ENCODE data around the gene TBC1D8. TPM values are rescaled to one million over a fixed set of nuclear protein-coding genes. Genes with fewer than 3 reads are reported as not detected.
A peak's percentile ranks its signal among the peaks of the same experiment; 100 is the strongest.
"Not testable (repeated sequence)": the region's sequence is repeated elsewhere in the genome, so short reads cannot be mapped to it uniquely, and the experiment has no call there.

The TBC1D8 gene
- total and polyA plus RNA-seq, 2 donors (not counting 1 experiment from before 2014, with no cell fraction given) = 1.7 to 15.7 TPM

DNA sequence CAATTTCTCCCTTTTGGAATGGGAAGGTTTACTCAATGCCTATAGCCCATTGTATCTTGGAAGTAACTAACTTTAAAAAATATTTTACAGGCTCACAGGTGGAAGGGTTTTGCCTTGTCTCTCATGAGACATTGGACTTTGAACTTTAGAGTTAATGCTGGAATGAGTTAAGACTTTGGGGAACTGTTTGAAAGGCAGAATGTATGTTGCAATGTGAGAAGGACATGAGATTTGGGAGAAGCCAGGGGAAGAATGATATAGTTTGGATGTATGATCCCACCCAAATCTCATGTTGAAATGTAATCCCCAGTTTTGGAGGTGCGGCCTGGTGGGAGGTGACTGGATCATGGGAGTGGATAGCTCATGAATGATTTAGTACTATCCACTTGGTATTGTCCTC is 17.5 kb upstream of the TBC1D8 start:
- no peak for DNase-seq
- no peaks in the 10 kb centered on the region for H3K36me3 ChIP-seq (replicated peaks in 1 of 2; ENCODE audit: control extremely low read depth in 1 of 2, control insufficient read depth in 1 of 2, extremely low read depth in 1 of 2, insufficient read depth in 2 of 2, low read length in 1 of 2)
- Mint-ChIP-seq H3K27ac (no peak overlapping the region), H3K4me1 (peaks cover 10% of the 10 kb centered on the region), H3K9me3 (ENCODE audit: insufficient read depth) (peaks cover 18% of the 10 kb centered on the region), H3K27me3 (no peaks in the 10 kb centered on the region), H3K4me3 (no peak overlapping the region)
- H2AFZ ChIP-seq (ENCODE audit: insufficient read depth, low read depth, low read length, poor library complexity, severe bottlenecking) = no peak overlapping the region
- H3K27me3 ChIP-seq (replicated peaks in 1 of 4; ENCODE audit: control extremely low read depth in 1 of 4, control insufficient read depth in 3 of 4, insufficient read depth in 4 of 4, low read length in 3 of 4) = no peaks in the 10 kb centered on the region
- no peaks in the 10 kb centered on the region for H4K20me1 ChIP-seq (ENCODE audit: control insufficient read depth, insufficient read depth, low read length, poor library complexity, severe bottlenecking)
- intact Hi-C loops (cut with micrococcal nuclease) = no loop called here
- no peak for ATAC-seq (ENCODE audit: low read depth)
- H3K4me1 ChIP-seq (ENCODE audit: control insufficient read depth in 2 of 2, insufficient read depth in 2 of 2, low read length in 2 of 2) = peaks cover 6 to 7% of the 10 kb centered on the region in 2 donors
- H3K4me2 ChIP-seq (replicated peaks; ENCODE audit: low read depth, low read length, poor library complexity, severe bottlenecking) = no peak overlapping the region
- 100% methylated on average over 1 of the region's 1 CpG for WGBS (ENCODE audit: insufficient coverage)
- POLR2A ChIA-PET = no interaction called here
- no peak overlapping the region for H3K27ac ChIP-seq (ENCODE audit: low read length in 2 of 2)
- TF ChIP-seq, protein P1, sequence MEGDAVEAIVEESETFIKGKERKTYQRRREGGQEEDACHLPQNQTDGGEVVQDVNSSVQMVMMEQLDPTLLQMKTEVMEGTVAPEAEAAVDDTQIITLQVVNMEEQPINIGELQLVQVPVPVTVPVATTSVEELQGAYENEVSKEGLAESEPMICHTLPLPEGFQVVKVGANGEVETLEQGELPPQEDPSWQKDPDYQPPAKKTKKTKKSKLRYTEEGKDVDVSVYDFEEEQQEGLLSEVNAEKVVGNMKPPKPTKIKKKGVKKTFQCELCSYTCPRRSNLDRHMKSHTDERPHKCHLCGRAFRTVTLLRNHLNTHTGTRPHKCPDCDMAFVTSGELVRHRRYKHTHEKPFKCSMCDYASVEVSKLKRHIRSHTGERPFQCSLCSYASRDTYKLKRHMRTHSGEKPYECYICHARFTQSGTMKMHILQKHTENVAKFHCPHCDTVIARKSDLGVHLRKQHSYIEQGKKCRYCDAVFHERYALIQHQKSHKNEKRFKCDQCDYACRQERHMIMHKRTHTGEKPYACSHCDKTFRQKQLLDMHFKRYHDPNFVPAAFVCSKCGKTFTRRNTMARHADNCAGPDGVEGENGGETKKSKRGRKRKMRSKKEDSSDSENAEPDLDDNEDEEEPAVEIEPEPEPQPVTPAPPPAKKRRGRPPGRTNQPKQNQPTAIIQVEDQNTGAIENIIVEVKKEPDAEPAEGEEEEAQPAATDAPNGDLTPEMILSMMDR (IDR thresholded peaks at IDR 0.05) = no peak
- no peak for TF ChIP-seq EZH2 (IDR thresholded peaks at IDR 0.05; ENCODE audit: borderline replicate concordance, insufficient read depth, low read depth, low read length, poor library complexity, severe bottlenecking)
- H3K79me2 ChIP-seq (ENCODE audit: control insufficient read depth, insufficient read depth, low read length) = no peaks in the 10 kb centered on the region
- H3K9me3 ChIP-seq (ENCODE audit: control extremely low read depth in 1 of 3, control insufficient read depth in 2 of 3, insufficient read depth in 1 of 3, low read length in 2 of 3) = peaks cover 1 to 39% (median 13%) of the 10 kb centered on the region in 3 donors
- H3K9ac ChIP-seq (ENCODE audit: low read length) = no peak overlapping the region
- CTCF ChIA-PET = no interaction called here
- H3K4me3 ChIP-seq (ENCODE audit: control extremely low read depth in 1 of 5, extremely low read depth in 1 of 5, insufficient read depth in 1 of 5, low read depth in 2 of 5, low read length in 4 of 5) = no peak overlapping the region

GRCh38 chr2:101167532-101167931 is 16.4 kb upstream of the TBC1D8 start:
- CTCF ChIA-PET = interaction anchor here (0.8 kb wide), 1 partner anchor 9 kb away, joined by 3 read pairs; no protein-coding TSS in a partner anchor
- H3K27ac ChIP-seq (ENCODE audit: low read length in 2 of 2); H3K9ac ChIP-seq (ENCODE audit: low read length); H3K4me3 Mint-ChIP-seq; intact Hi-C loops (cut with micrococcal nuclease); H3K4me2 ChIP-seq (replicated peaks; ENCODE audit: low read depth, low read length, poor library complexity, severe bottlenecking); H3K79me2 ChIP-seq (ENCODE audit: control insufficient read depth, insufficient read depth, low read length); H3K4me1 ChIP-seq (ENCODE audit: control insufficient read depth in 2 of 2, insufficient read depth in 2 of 2, low read length in 2 of 2); DNase-seq; H4K20me1 ChIP-seq (ENCODE audit: control insufficient read depth, insufficient read depth, low read length, poor library complexity, severe bottlenecking); H3K27me3 ChIP-seq (replicated peaks in 1 of 4; ENCODE audit: control extremely low read depth in 1 of 4, control insufficient read depth in 3 of 4, insufficient read depth in 4 of 4, low read length in 3 of 4); H3K4me1 Mint-ChIP-seq; POLR2A ChIA-PET; H3K27me3 Mint-ChIP-seq; ATAC-seq (ENCODE audit: low read depth); H2AFZ ChIP-seq (ENCODE audit: insufficient read depth, low read depth, low read length, poor library complexity, severe bottlenecking); H3K36me3 ChIP-seq (replicated peaks in 1 of 2; ENCODE audit: control extremely low read depth in 1 of 2, control insufficient read depth in 1 of 2, extremely low read depth in 1 of 2, insufficient read depth in 2 of 2, low read length in 1 of 2); H3K4me3 ChIP-seq (ENCODE audit: control extremely low read depth in 1 of 5, extremely low read depth in 1 of 5, insufficient read depth in 1 of 5, low read depth in 2 of 5, low read length in 4 of 5): not testable (repeated sequence)
- Mint-ChIP-seq H3K9me3 (ENCODE audit: insufficient read depth) (peaks cover 18% of the 10 kb centered on the region), H3K27ac (peak overlapping the region; percentile 39)
- peaks cover 0 to 30% (median 5%) of the 10 kb centered on the region in 3 donors for H3K9me3 ChIP-seq (ENCODE audit: control extremely low read depth in 1 of 3, control insufficient read depth in 2 of 3, insufficient read depth in 1 of 3, low read length in 2 of 3)
- 77% methylated on average over 2 of the region's 2 CpGs for WGBS (ENCODE audit: insufficient coverage)

All from B cell (primary cell).